ENCODE measurements around the gene CLEC4E. TPM values are rescaled to one million over a fixed set of nuclear protein-coding genes. Genes with fewer than 3 reads are reported as not detected.
"Not testable (repeated sequence)": the region's sequence is repeated elsewhere in the genome, so short reads cannot be mapped to it uniquely, and the experiment has no call there.

Gene CLEC4E
- total RNA-seq = not detected

GRCh38 chr12:8540831-8541230 is at the start of gene CLEC4E:
Gene CLEC4E, minus strand, starts transcription at chr12:8540905. Its CDS starts 108 bp downstream, at chr12:8540797.
- H3K4me3 Mint-ChIP-seq = not testable (repeated sequence)

GRCh38 chr12:8589679-8590078 is 49.0 kb upstream of the CLEC4E start:
- peaks cover 8% of the 10 kb centered on the region for H3K4me1 Mint-ChIP-seq

More at GRCh38 chr12:8540831-8541230, at the start of gene CLEC4E:
- DNase-seq; H3K36me3 Mint-ChIP-seq (ENCODE audit: low read depth); H3K9me3 Mint-ChIP-seq (ENCODE audit: low read depth); H3K4me1 Mint-ChIP-seq; POLR2A ChIA-PET; H3K27ac Mint-ChIP-seq; ATAC-seq: not testable (repeated sequence)
- H3K27me3 Mint-ChIP-seq = peaks cover 25% of the 10 kb centered on the region
- intact Hi-C loops (cut with DNase I, micrococcal nuclease) = loop anchor here in 1 of 2 experiments (5.0 to 10.0 kb wide), 2 partner anchors 106 to 504 kb away; no protein-coding TSS in a partner anchor
- CTCF ChIA-PET = interaction anchor here (0.8 to 2.0 kb wide), 3 partner anchors 11 to 112 kb away, joined by 3 to 5 read pairs (median 4); no protein-coding TSS in a partner anchor

GRCh38 chr12:8584478-8584877 is 43.8 kb upstream of the CLEC4E start:
- H3K36me3 Mint-ChIP-seq (ENCODE audit: low read depth); H3K4me3 Mint-ChIP-seq; H3K27me3 Mint-ChIP-seq; intact Hi-C loops (cut with DNase I, micrococcal nuclease); ATAC-seq; H3K9me3 Mint-ChIP-seq (ENCODE audit: low read depth); DNase-seq; H3K4me1 Mint-ChIP-seq; CTCF ChIA-PET; H3K27ac Mint-ChIP-seq; POLR2A ChIA-PET: not testable (repeated sequence)

More at GRCh38 chr12:8589679-8590078, 49.0 kb upstream of the CLEC4E start:
- Mint-ChIP-seq H3K4me3 (no peak overlapping the region), H3K27ac (no peak overlapping the region), H3K27me3 (no peaks in the 10 kb centered on the region), H3K36me3 (ENCODE audit: low read depth) (no peaks in the 10 kb centered on the region), H3K9me3 (ENCODE audit: low read depth) (no peaks in the 10 kb centered on the region)
- ATAC-seq = no peak
- no peak for DNase-seq
- intact Hi-C loops (cut with DNase I, micrococcal nuclease) = no loop called here
- ChIA-PET CTCF (interaction anchor here (1.5 to 2.1 kb wide), 3 partner anchors 27 to 45 kb away, joined by 5 to 14 read pairs (median 7); no protein-coding TSS in a partner anchor), POLR2A (no interaction called here)

- POLR2A ChIA-PET = no interaction called here
- DNase-seq (no peak), ATAC-seq (no peak)
- intact Hi-C loops (cut with DNase I, micrococcal nuclease) = no loop called here
- H3K4me1 Mint-ChIP-seq = peaks cover 4% of the 10 kb centered on the region
- H3K27me3 Mint-ChIP-seq = peaks cover 2% of the 10 kb centered on the region
- CTCF ChIA-PET = no interaction called here
- H3K9me3 Mint-ChIP-seq (ENCODE audit: low read depth) = no peaks in the 10 kb centered on the region
- no peak overlapping the region for H3K27ac Mint-ChIP-seq
- H3K4me3 Mint-ChIP-seq = no peak overlapping the region
- no peaks in the 10 kb centered on the region for H3K36me3 Mint-ChIP-seq (ENCODE audit: low read depth)
These were observed 43.3 kb upstream of the CLEC4E start for GRCh38 chr12:8584004-8584403.

- ATAC-seq (no peak), DNase-seq (no peak)
- no peaks in the 10 kb centered on the region for H3K9me3 Mint-ChIP-seq (ENCODE audit: low read depth)
- ChIA-PET POLR2A (no interaction called here), CTCF (no interaction called here)
- H3K27ac Mint-ChIP-seq = no peak overlapping the region
- peaks cover 2% of the 10 kb centered on the region for H3K27me3 Mint-ChIP-seq
- H3K4me3 Mint-ChIP-seq = no peak overlapping the region
- no peaks in the 10 kb centered on the region for H3K36me3 Mint-ChIP-seq (ENCODE audit: low read depth)
- intact Hi-C loops (cut with DNase I, micrococcal nuclease) = no loop called here
- peaks cover 6% of the 10 kb centered on the region for H3K4me1 Mint-ChIP-seq
These were observed 40.5 kb upstream of the CLEC4E start for GRCh38 chr12:8581098-8581784.

GRCh38 chr12:8577879-8578278 is 37.2 kb upstream of the CLEC4E start:
- intact Hi-C loops (cut with DNase I, micrococcal nuclease) = no loop called here

GRCh38 chr12:8572507-8572906 is 31.8 kb upstream of the CLEC4E start:
- POLR2A ChIA-PET = no interaction called here
- peaks cover 10% of the 10 kb centered on the region for H3K4me1 Mint-ChIP-seq
- no peak overlapping the region for H3K27ac Mint-ChIP-seq
- ATAC-seq (no peak), DNase-seq (no peak)
- intact Hi-C loops (cut with DNase I, micrococcal nuclease) = no loop called here
- H3K9me3 Mint-ChIP-seq (ENCODE audit: low read depth) = no peaks in the 10 kb centered on the region
- H3K27me3 Mint-ChIP-seq = no peaks in the 10 kb centered on the region
- CTCF ChIA-PET = interaction anchor here (0.7 to 1.8 kb wide), 3 partner anchors 16 to 42 kb away, joined by 3 to 7 read pairs (median 3); no protein-coding TSS in a partner anchor
- H3K4me3 Mint-ChIP-seq = no peak overlapping the region
- H3K36me3 Mint-ChIP-seq (ENCODE audit: low read depth) = no peaks in the 10 kb centered on the region

More at GRCh38 chr12:8577879-8578278, 37.2 kb upstream of the CLEC4E start:
- H3K9me3 Mint-ChIP-seq (ENCODE audit: low read depth) = no peaks in the 10 kb centered on the region
- POLR2A ChIA-PET = no interaction called here
- no peak overlapping the region for H3K27ac Mint-ChIP-seq
- H3K36me3 Mint-ChIP-seq (ENCODE audit: low read depth) = no peaks in the 10 kb centered on the region
- no peak overlapping the region for H3K4me3 Mint-ChIP-seq
- peaks cover 2% of the 10 kb centered on the region for H3K27me3 Mint-ChIP-seq
- CTCF ChIA-PET = interaction anchor here (0.5 to 2.2 kb wide), 6 partner anchors 9 to 46 kb away, joined by 3 to 8 read pairs (median 4); no protein-coding TSS in a partner anchor
- peaks cover 6% of the 10 kb centered on the region for H3K4me1 Mint-ChIP-seq
- no peak for ATAC-seq
- no peak for DNase-seq

GRCh38 chr12:8566525-8566924 is 25.8 kb upstream of the CLEC4E start:
- intact Hi-C loops (cut with DNase I, micrococcal nuclease) = no loop called here
- peaks cover 8% of the 10 kb centered on the region for H3K9me3 Mint-ChIP-seq (ENCODE audit: low read depth)
- H3K36me3 Mint-ChIP-seq (ENCODE audit: low read depth) = peaks cover 1% of the 10 kb centered on the region
- ChIA-PET POLR2A (no interaction called here), CTCF (interaction anchor here (0.8 kb wide), 1 partner anchor 27 kb away, joined by 3 read pairs; no protein-coding TSS in a partner anchor)
- no peak overlapping the region for H3K4me3 Mint-ChIP-seq
- DNase-seq (no peak), ATAC-seq (no peak)
- H3K27ac Mint-ChIP-seq = no peak overlapping the region
- no peaks in the 10 kb centered on the region for H3K4me1 Mint-ChIP-seq
- H3K27me3 Mint-ChIP-seq = peaks cover 5% of the 10 kb centered on the region

GRCh38 chr12:8566052-8566451 is 25.3 kb upstream of the CLEC4E start:
- POLR2A ChIA-PET; ATAC-seq; H3K27me3 Mint-ChIP-seq; H3K36me3 Mint-ChIP-seq (ENCODE audit: low read depth); H3K4me1 Mint-ChIP-seq; DNase-seq; H3K9me3 Mint-ChIP-seq (ENCODE audit: low read depth); H3K4me3 Mint-ChIP-seq; H3K27ac Mint-ChIP-seq; intact Hi-C loops (cut with DNase I, micrococcal nuclease): not testable (repeated sequence)
- CTCF ChIA-PET = interaction anchor here (0.8 to 0.9 kb wide), 2 partner anchors 22 to 28 kb away, joined by 3 to 4 read pairs; no protein-coding TSS in a partner anchor

GRCh38 chr12:8564656-8565055 is 24.0 kb upstream of the CLEC4E start:
- Mint-ChIP-seq H3K4me3 (no peak overlapping the region), H3K4me1 (no peaks in the 10 kb centered on the region), H3K27ac (no peak overlapping the region), H3K9me3 (ENCODE audit: low read depth) (peaks cover 8% of the 10 kb centered on the region), H3K27me3 (peaks cover 5% of the 10 kb centered on the region), H3K36me3 (ENCODE audit: low read depth) (peaks cover 1% of the 10 kb centered on the region)
- ChIA-PET CTCF (interaction anchor here (0.7 to 3.2 kb wide), 2 partner anchors 20 to 44 kb away, joined by 3 to 10 read pairs; no protein-coding TSS in a partner anchor), POLR2A (no interaction called here)
- DNase-seq = no peak
- ATAC-seq = no peak
- intact Hi-C loops (cut with DNase I, micrococcal nuclease) = no loop called here

- Mint-ChIP-seq H3K4me3 (no peak overlapping the region), H3K9me3 (ENCODE audit: low read depth) (peaks cover 8% of the 10 kb centered on the region), H3K4me1 (no peaks in the 10 kb centered on the region), H3K36me3 (ENCODE audit: low read depth) (peaks cover 1% of the 10 kb centered on the region), H3K27ac (no peak overlapping the region), H3K27me3 (peaks cover 5% of the 10 kb centered on the region)
- DNase-seq (no peak), ATAC-seq (no peak)
- intact Hi-C loops (cut with DNase I, micrococcal nuclease) = no loop called here
- POLR2A ChIA-PET = no interaction called here
- CTCF ChIA-PET = interaction anchor here (1.3 to 3.2 kb wide), 3 partner anchors 14 to 26 kb away, joined by 4 to 10 read pairs (median 7); no protein-coding TSS in a partner anchor
These were observed 22.7 kb upstream of the CLEC4E start for GRCh38 chr12:8563356-8563755.

- Mint-ChIP-seq H3K4me1 (no peaks in the 10 kb centered on the region), H3K4me3 (no peak overlapping the region), H3K9me3 (ENCODE audit: low read depth) (peaks cover 7% of the 10 kb centered on the region), H3K36me3 (ENCODE audit: low read depth) (peaks cover 1% of the 10 kb centered on the region), H3K27me3 (peaks cover 5% of the 10 kb centered on the region), H3K27ac (no peak overlapping the region)
- DNase-seq (peak; percentile 14), ATAC-seq (no peak)
- intact Hi-C loops (cut with DNase I, micrococcal nuclease) = no loop called here
- CTCF ChIA-PET = interaction anchor here (1.0 to 3.2 kb wide), 4 partner anchors 15 to 27 kb away, joined by 3 to 10 read pairs (median 6); no protein-coding TSS in a partner anchor
- POLR2A ChIA-PET = no interaction called here
These were observed 21.6 kb upstream of the CLEC4E start for GRCh38 chr12:8562310-8562709.

Data from activated CD4-positive, alpha-beta T cell treated with anti-CD3 and anti-CD28 coated beads for 36 hours (primary cell).